Activated CD4-positive, alpha-beta T cell treated with anti-CD3 and anti-CD28 coated beads, Interleukin-2, amount 50 U/mL, for 1 hour (primary cell): Measurements from ENCODE around the gene SPOCK1.

Experiments
- DNase-seq: peaks from one replicate; pipeline ENCODE4 v3.0.0-alpha.2; 2020

The SPOCK1 gene

DNA sequence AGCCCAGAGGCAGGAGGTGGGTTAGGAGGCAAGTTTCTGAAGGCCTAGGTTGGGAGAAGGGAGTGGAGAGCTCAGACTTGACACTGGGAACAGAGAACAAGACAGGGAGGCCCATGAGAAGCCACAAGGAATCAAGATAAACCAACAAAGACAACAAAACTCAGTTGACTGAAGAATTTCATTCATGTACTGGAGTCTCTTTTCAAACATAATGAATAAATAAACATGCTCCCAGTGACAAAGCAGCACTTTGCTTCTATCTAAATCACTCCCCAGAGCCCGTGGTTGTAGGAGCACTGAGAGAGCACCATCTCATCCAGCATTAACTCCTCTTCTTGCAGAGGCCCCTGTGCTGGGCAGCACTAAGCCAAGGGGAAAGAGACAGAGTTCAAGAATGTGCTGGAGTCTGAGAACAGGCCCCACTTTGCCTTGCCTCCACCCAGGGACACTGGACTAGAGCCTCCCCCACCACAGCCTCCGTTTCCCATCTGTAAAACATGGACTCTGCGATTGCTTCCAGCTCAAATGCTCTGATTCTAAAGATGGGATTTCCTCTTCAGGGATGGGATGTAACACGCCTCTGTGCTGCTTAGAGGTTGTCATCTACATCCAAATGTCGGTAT, 282.0 kb downstream of the SPOCK1 start:
- no peak for DNase-seq

- no peak for DNase-seq
Measured at GRCh38 chr5:137215780-137216179, 283.3 kb downstream of the SPOCK1 start.

GRCh38 chr5:137215261-137215660, 283.9 kb downstream of the SPOCK1 start:
- DNase-seq: no peak

- no peak for DNase-seq
Measured at GRCh38 chr5:137214446-137215189, 284.5 kb downstream of the SPOCK1 start.

- no peak for DNase-seq
Measured at GRCh38 chr5:137212471-137212870, 286.7 kb downstream of the SPOCK1 start.

DNA sequence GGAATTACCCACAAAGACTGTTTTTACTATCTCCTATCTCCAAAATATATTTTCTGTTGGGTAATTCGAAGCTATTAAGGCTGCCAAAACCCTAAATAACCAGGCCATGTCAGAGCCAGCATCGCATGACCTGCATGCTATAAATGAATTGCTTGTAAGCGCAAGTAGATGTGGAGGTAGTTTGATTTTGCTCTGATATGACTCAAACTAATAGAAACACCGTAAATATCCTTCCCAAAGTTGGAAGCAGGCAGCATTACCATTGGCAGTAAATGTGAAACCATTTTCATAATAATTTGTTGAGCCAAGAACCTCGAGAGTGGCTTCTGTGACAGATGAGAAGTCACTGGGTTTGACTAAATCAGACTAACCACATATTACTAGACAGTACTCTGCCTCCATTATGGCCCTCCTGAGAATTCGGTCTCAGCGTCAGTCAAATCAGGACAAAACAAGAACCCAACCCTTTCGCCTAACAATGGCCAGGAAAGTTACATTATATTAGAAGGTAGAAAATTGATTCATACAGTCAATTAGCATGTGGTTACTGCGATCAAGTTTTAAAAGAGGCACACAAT, 289.8 kb downstream of the SPOCK1 start:
- no peak for DNase-seq

DNA sequence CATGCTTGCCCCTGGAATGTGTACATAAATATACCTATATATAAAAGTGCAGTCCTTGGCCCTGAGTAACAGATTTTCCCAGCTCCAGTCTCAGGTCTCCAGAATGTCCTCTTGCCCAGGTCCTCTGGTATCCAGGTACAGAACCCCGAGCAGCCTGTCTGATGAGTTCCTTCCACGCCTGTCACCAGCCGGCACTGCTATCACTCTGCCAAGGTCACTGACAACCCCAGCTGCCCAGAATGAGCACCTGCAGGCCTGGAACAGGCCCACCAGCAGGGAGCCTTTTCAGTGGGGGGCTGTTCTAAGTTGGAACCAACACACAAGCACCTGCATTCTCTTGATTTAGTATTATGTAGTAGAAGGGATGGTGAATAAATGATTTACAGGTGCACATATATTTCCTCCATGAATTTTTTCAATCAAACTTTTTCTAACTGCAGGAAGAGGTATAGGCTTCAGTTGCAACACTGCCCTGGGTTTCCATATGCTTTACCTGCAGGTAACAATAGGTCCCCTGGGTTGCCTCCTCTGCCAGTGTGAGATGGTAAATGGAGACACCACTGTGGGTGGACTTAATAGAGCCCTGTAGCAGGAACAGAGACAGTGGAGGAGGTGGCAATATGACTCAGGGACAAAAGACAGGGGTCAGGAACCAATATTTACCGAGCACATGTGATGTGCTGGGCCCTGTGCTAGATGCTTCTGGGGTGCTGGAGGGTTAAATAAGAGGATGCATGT, 291.9 kb downstream of the SPOCK1 start:
- DNase-seq: no peak

DNA sequence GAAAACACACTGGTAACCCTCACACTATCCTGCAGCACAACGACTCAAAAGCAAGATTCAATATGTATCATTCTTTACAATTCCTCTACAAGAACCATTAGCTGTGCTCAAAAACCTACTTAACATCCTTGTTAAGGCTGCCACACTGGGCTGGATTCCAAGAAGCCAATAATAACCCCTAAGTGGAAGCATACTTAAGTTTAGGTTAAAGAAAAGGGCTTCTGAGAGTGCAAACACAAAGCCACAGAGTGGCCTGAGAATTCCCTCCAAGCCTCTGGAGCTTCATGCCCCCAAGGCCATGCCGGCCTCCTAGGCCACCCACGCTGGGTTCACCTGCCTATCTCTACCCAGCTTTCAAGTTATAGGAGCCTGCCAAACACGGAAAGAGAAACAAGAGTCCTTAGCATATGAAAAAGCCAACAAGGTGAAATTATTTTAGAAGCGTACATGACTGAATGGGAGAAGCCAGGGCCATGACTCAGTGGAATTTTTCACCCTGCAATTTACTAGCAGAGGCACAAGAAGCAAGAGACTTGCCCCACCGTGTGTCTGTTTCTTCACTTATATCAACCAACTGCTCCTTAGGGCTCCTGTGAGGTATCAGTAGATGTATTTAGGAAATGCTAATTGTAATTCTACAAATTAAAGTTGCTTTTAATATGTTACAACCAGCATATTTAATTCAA, 293.0 kb downstream of the SPOCK1 start:
- no peak for DNase-seq

GRCh38 chr5:137205231-137206027, 293.7 kb downstream of the SPOCK1 start:
- DNase-seq: no peak

GRCh38 chr5:137203011-137203632, 296.0 kb downstream of the SPOCK1 start:
- DNase-seq: no peak

- no peak for DNase-seq
Measured at GRCh38 chr5:137201876-137202275, 297.2 kb downstream of the SPOCK1 start.

DNA sequence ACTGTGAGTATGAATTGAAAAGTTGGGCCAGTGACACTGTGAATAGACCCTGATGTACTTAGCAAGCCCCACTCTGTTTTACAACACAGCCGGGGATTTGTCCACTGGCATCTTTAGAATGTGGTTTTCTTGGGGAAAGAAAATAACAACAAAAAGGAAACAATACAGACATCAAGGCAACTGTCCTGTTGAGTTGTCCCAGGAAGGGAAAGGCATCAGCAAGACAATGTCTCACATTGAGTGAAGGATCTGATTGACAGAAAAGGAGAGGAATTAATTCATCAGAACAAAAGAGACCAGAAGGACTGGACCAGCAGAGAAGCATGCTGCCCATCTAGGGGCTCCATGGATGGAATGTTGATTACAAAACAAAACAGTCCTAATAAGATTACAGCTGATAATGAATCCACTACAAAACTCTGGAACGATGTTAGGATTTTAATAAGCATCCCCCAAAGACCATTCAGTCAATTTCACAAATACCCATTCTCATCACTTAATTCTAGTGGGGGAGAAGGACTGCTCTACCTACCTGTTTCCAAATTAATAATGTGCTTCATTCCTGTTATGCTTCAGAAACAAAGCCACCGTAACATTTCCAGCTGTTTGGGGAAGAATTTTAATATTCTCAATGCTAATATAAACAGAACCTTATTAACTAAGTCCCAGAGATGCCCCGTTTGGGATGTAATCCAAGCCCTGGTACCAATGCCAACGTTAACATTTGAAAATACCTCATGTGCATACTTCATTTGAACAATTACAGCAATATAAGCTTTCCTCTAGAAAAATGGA, 298.0 kb downstream of the SPOCK1 start:
- DNase-seq: no peak

DNA sequence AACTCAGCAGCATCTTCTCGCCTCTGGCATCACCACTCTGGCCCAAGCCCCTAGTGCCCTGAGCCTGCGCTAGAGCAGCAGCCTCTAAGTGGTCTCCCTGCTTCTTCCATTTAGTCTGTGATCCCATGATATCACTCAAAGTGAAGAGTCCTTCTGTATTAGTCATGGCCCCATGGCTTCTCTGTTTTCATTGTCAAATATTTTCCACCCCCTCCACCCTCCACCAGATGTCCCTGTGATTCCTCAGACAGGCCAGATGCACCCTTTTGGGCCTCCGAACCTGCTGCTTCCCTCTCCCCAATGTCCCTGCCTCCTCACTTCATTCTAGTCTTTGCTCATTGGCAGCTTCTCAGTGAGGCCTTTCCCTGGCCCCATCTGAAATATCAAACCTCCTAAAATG, 299.2 kb downstream of the SPOCK1 start:
- DNase-seq: no peak

DNA sequence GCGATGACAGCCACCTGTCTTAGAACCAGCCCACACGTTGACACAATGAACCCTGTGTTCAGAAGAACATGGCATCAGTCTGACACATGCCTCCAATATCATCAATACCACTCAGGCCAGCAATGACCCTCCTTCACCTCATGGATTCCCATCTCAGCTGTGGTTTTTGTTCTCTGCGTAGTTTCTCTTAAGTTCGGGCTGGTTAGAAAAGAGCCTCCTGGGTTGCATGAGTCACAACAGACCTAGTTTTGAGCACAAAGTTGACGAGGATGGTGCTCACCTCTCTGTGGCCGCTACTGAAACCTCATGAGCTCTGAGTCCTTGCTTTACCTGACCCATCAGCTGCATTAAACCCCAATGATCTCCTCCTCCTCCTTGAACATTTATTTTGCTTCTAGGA, 299.9 kb downstream of the SPOCK1 start:
- no peak for DNase-seq

DNA sequence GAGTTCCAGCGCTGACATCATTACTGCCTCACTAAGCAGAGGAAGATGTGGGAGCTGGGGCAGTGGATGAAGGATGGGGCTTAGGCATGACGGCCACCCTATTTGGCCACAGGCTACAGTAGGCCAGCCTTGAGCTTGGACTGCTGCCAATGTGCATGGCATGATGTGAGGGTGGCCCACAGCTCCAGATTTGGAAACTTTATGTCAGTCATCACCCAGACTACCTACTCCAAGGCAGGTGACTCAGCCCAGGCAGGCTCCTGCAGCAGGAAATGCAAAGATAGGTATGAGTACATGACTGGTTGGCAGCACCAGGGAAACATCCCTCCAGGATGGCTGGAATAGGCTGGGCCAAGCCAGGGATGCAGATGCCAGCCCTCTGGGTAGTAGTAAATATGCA, 303.6 kb downstream of the SPOCK1 start:
- DNase-seq: no peak

- DNase-seq: no peak
Measured at GRCh38 chr5:137194300-137194699, 304.8 kb downstream of the SPOCK1 start.

DNA sequence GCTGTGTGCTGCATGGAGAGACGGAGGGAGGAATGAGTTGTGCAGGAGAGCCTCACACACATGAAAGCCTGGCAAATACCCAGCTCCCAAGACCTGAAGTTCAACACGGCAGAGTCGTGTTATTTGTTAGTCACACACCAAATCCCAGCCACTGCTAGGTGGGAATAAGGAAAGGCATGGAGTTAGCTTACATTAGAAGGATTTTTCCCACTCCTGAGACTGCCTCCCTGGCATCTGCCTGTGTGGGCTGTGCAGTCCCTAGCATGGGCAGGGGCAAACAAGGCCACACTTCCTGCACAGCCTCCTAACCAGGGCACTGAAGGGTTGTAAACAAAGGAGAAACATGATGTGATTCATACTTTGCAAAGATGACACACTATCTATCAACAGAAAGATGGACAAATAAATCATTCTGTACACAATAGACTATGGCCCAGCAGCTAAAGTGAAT, 306.8 kb downstream of the SPOCK1 start:
- DNase-seq: no peak

GRCh38 chr5:137191179-137191578, 307.9 kb downstream of the SPOCK1 start:
- no peak for DNase-seq

- DNase-seq: no peak
Measured at GRCh38 chr5:137190441-137190840, 308.7 kb downstream of the SPOCK1 start.

DNA sequence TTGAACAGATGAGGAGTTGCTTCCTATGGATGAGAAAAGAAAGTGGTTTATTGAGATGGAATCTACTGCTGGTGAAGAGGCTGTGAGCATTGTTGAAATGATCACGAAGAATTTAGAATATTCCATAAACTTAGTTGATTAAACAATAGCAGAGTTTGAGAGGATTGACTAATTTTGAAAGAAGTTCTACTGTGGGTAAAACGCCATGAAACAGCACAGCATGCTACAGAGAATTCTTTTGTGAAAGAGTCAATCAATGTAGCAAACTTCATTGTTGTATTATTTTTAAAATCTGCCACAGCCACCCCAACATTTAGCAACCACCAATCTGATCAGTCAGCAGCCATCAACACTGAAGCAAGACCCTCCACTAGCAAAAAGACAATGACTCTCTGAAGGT, 309.1 kb downstream of the SPOCK1 start:
- no peak for DNase-seq

DNA sequence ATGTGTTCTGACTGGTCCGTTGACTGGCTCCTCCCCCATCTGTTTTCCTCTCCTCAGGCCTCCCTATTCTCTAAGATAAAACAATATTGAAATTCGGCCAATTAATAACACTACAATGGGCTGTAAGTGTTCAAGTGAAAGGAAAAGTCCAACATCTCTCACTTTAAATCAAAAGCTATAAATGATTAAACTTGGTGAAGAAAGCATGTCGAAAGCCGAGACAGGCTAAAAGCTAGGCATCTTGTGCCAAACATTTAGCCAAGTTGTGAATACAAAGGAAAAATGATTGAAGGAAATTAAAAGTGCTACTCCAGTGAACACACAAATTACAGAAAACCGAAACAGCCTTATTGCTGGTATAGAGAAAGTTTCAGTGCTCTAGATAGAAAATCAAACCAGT, 310.6 kb downstream of the SPOCK1 start:
- no peak for DNase-seq
